WTC11 (cell line): ENCODE results near the gene TMEM115. TPM values are rescaled to one million over a fixed set of nuclear protein-coding genes. Genes with fewer than 3 reads are reported as not detected.

Source experiments
- CBFB ChIP-seq: sonication (generic); formaldehyde crosslinking; IDR thresholded peaks from 2 replicates; pipeline ENCODE4 v1.8.1; 2022; ENCODE audit warnings: mild to moderate bottlenecking, low read depth, missing genetic modification reagents
- CDX4 ChIP-seq: fragments of 250-450 bp; sonication (Bioruptor Pico); IDR thresholded peaks from 2 replicates; pipeline ENCODE4 v1.9.0; 2021; ENCODE audit warnings: moderate library complexity, mild to moderate bottlenecking, inconsistent platforms, borderline replicate concordance
- E2F1 ChIP-seq: sonication (generic); formaldehyde crosslinking; IDR thresholded peaks from 2 replicates; pipeline ENCODE4 v1.8.0; 2022; ENCODE audit warnings: mild to moderate bottlenecking, missing genetic modification reagents
- ELF4 ChIP-seq: sonication (generic); formaldehyde crosslinking; IDR thresholded peaks from 2 replicates; pipeline ENCODE4 v1.8.1; 2022; ENCODE audit warnings: low read depth, mild to moderate bottlenecking, moderate library complexity, missing genetic modification reagents
- ERG ChIP-seq: fragments of 250-450 bp; sonication (Bioruptor Pico); IDR thresholded peaks from 2 replicates; pipeline ENCODE4 v1.8.0; 2021; ENCODE audit warnings: mild to moderate bottlenecking
- GABPB1 ChIP-seq: sonication (generic); formaldehyde crosslinking; IDR thresholded peaks from 2 replicates; pipeline ENCODE4 v1.8.1; 2023; ENCODE audit warnings: mild to moderate bottlenecking, missing genetic modification reagents
- GTF2I ChIP-seq: fragments of 250-450 bp; sonication (Bioruptor Pico); conservative IDR thresholded peaks from 2 replicates; pipeline ENCODE4 v1.4.0; 2021; ENCODE audit warnings: mild to moderate bottlenecking
- HMGXB4 ChIP-seq: sonication (generic); formaldehyde crosslinking; IDR thresholded peaks from 2 replicates; pipeline ENCODE4 v1.8.1; 2023; ENCODE audit warnings: mild to moderate bottlenecking, moderate library complexity, missing genetic modification reagents
- MAX ChIP-seq: sonication (generic); formaldehyde crosslinking; IDR thresholded peaks from 2 replicates; pipeline ENCODE4 v1.8.0; 2022; ENCODE audit warnings: mild to moderate bottlenecking, missing genetic modification reagents
- MLX ChIP-seq: sonication (generic); formaldehyde crosslinking; IDR thresholded peaks from 2 replicates; pipeline ENCODE4 v1.8.1; 2023; ENCODE audit warnings: mild to moderate bottlenecking, missing genetic modification reagents, moderate library complexity
- MXD4 ChIP-seq: fragments of 250-450 bp; sonication (Bioruptor Pico); IDR thresholded peaks from 2 replicates; pipeline ENCODE4 v1.8.0; 2021; ENCODE audit warnings: mild to moderate bottlenecking, moderate library complexity, borderline replicate concordance
- NFATC4 ChIP-seq: fragments of 250-450 bp; sonication (Bioruptor Pico); IDR thresholded peaks from 2 replicates; pipeline ENCODE4 v1.9.0; 2021; ENCODE audit warnings: mild to moderate bottlenecking
- NR2C2 ChIP-seq: sonication (generic); formaldehyde crosslinking; IDR thresholded peaks from 2 replicates; pipeline ENCODE4 v1.8.0; 2022; ENCODE audit warnings: mild to moderate bottlenecking, missing genetic modification reagents
- OVOL2 ChIP-seq: fragments of 250-450 bp; sonication (Bioruptor Pico); IDR thresholded peaks from 2 replicates; pipeline ENCODE4 v1.9.0; 2021; ENCODE audit warnings: mild to moderate bottlenecking, borderline replicate concordance
- PREB ChIP-seq: sonication (generic); formaldehyde crosslinking; IDR thresholded peaks from 2 replicates; pipeline ENCODE4 v1.8.1; 2022; ENCODE audit warnings: mild to moderate bottlenecking, missing genetic modification reagents, moderate library complexity, borderline replicate concordance
- RELA ChIP-seq: sonication (generic); formaldehyde crosslinking; IDR thresholded peaks from 2 replicates; pipeline ENCODE4 v1.8.1; 2022; ENCODE audit warnings: missing genetic modification reagents, mild to moderate bottlenecking, borderline replicate concordance
- SMAD3 ChIP-seq: sonication (generic); formaldehyde crosslinking; IDR thresholded peaks from 2 replicates; pipeline ENCODE4 v1.8.0; 2022; ENCODE audit warnings: missing genetic modification reagents, mild to moderate bottlenecking, borderline replicate concordance
- STAT6 ChIP-seq: sonication (generic); formaldehyde crosslinking; conservative IDR thresholded peaks from 2 replicates; pipeline ENCODE4 v1.8.1; 2023; ENCODE audit warnings: mild to moderate bottlenecking, low read depth, missing genetic modification reagents, moderate library complexity
- TEAD4 ChIP-seq: sonication (generic); formaldehyde crosslinking; IDR thresholded peaks from 2 replicates; pipeline ENCODE4 v1.8.0; 2022; ENCODE audit warnings: mild to moderate bottlenecking, missing genetic modification reagents
- ZNF121 ChIP-seq: sonication (generic); formaldehyde crosslinking; IDR thresholded peaks from 2 replicates; pipeline ENCODE4 v1.8.0; 2023; ENCODE audit warnings: missing genetic modification reagents
- ZNF263 ChIP-seq: sonication (generic); formaldehyde crosslinking; IDR thresholded peaks from 2 replicates; pipeline ENCODE4 v1.8.1; 2022; ENCODE audit warnings: low read depth, mild to moderate bottlenecking, moderate library complexity, missing genetic modification reagents
- ZNF281 ChIP-seq: sonication (generic); formaldehyde crosslinking; IDR thresholded peaks from 2 replicates; pipeline ENCODE4 v1.8.0; 2023; ENCODE audit warnings: mild to moderate bottlenecking, missing genetic modification reagents
- ZNF416 ChIP-seq: fragments of 250-450 bp; sonication (Bioruptor Pico); IDR thresholded peaks from 2 replicates; pipeline ENCODE4 v1.9.0; 2021; ENCODE audit warnings: mild to moderate bottlenecking, inconsistent platforms
- ZNF671 ChIP-seq: fragments of 250-450 bp; sonication (Bioruptor Pico); IDR thresholded peaks from 2 replicates; pipeline ENCODE4 v1.8.0; 2021; ENCODE audit warnings: mild to moderate bottlenecking
- total RNA-seq: library from RNA; stranded (reverse); gene quantifications from 3 replicates; pipeline ENCODE4 v1.2.3, GENCODE V29; 2021

TMEM115 gene
- total RNA-seq, 1 experiment from 2014 or later, result 30.0 TPM

- TF ChIP-seq MXD4 (CRISPR knock-in tag) (no peak), MLX (CRISPR knock-in tag) (0 out of 2 replicates have a peak, but pooled peaks have one; percentile 16), CDX4 (no peak), SMAD3 (CRISPR knock-in tag) (peak; percentile 78; the same call in 1 of the 2 replicates), NR2C2 (CRISPR knock-in tag) (no peak), ZNF281 (CRISPR knock-in tag) (no peak), ERG (CRISPR knock-in tag) (no peak), STAT6 (peak; percentile 63; the same call in 1 of the 2 replicates), MAX (CRISPR knock-in tag) (0 out of 2 replicates have a peak, but pooled peaks have one; percentile 15), OVOL2 (CRISPR knock-in tag) (no peak), PREB (no peak), GTF2I (CRISPR knock-in tag) (no peak), CBFB (CRISPR knock-in tag) (peak; percentile 77; the same call in 1 of the 2 replicates), TEAD4 (no peak), HMGXB4 (CRISPR knock-in tag) (no peak; the same call in 1 of the 2 replicates), GABPB1 (CRISPR knock-in tag) (peak; percentile 73), E2F1 (CRISPR knock-in tag) (0 out of 2 replicates have a peak, but pooled peaks have one; percentile 1), RELA (CRISPR knock-in tag) (no peak), ELF4 (CRISPR knock-in tag) (no peak), NFATC4 (CRISPR knock-in tag) (no peak), ZNF263 (CRISPR knock-in tag) (no peak), ZNF121 (CRISPR knock-in tag) (peak; percentile 67), ZNF416 (CRISPR knock-in tag) (0 out of 2 replicates have a peak, but pooled peaks have one; percentile 13), ZNF671 (no peak)
These were observed 31.2 kb downstream of the TMEM115 start, which contains the start of gene TUSC2 (continued) for GRCh38 chr3:50327943-50328691.
